B cell (primary cell): ENCODE results near the gene PLEKHS1. TPM values are rescaled to one million over a fixed set of nuclear protein-coding genes. Genes with fewer than 3 reads are reported as not detected.

Source experiments
- ATAC-seq: fragments of 200-7000 bp; cut with Tn5 transposase; one replicate; pipeline ENCODE4 v1.10.0; 2021; ENCODE audit warnings: low read depth, mild to moderate bottlenecking, moderate number of reproducible peaks, moderate library complexity
- CTCF ChIA-PET: fragments of 350-600 bp; sonication (Branson Sonifier 250); formaldehyde crosslinking; loops from one replicate; lab custom pipeline; 2021; ENCODE audit warnings: antibody characterized with exemption, inconsistent platforms; lab: Charles Lee
- POLR2A ChIA-PET: fragments of 350-600 bp; sonication (Branson Sonifier 250); formaldehyde crosslinking; loops from one replicate; lab custom pipeline; 2021; ENCODE audit warnings: antibody characterized with exemption; lab: Charles Lee
- DNase-seq: peaks from one replicate; pipeline ENCODE4 v3.0.0; 2013
- H2AFZ ChIP-seq: 2 replicates; pipeline ENCODE4 v1.6.1; 2012; ENCODE audit warnings: mild to moderate bottlenecking, low read depth, low read length; ENCODE audit not compliant: insufficient read depth, poor library complexity, severe bottlenecking
- H3K27ac ChIP-seq, 2 donors: 1 replicate in 1 of 2; 2 replicates in 1 of 2; pipeline ENCODE4 v1.5.1; 2012 to 2013; ENCODE audit warnings: low read length in 2 of 2, mild to moderate bottlenecking in 2 of 2, moderate library complexity in 1 of 2
- H3K27me3 ChIP-seq, 4 experiments: fragments of 200-600 bp in 1 of 4; sonication (generic) in 1 of 4; replicated peaks in 1 of 4; 1 replicate in 2 of 4; 2 replicates in 2 of 4; pipeline versions ENCODE4 v1.6.1 to v1.7.0; 2013 to 2016; ENCODE audit warnings: low read length in 3 of 4, mild to moderate bottlenecking in 2 of 4, mixed read lengths in 1 of 4, moderate library complexity in 1 of 4; ENCODE audit not compliant: insufficient read depth in 4 of 4, control insufficient read depth in 3 of 4; ENCODE audit errors: control extremely low read depth in 1 of 4
- H3K36me3 ChIP-seq, 2 experiments: replicated peaks in 1 of 2; 1 replicate in 1 of 2; 2 replicates in 1 of 2; pipeline versions ENCODE4 v1.6.1 to v1.7.1; 2013; ENCODE audit warnings: low read length in 1 of 2; ENCODE audit not compliant: insufficient read depth in 2 of 2, control insufficient read depth in 1 of 2; ENCODE audit errors: control extremely low read depth in 1 of 2, extremely low read depth in 1 of 2
- H3K4me1 ChIP-seq, 2 donors: fragments of 200-600 bp in 1 of 2; sonication (generic) in 1 of 2; 1 replicate in 1 of 2; 2 replicates in 1 of 2; pipeline versions ENCODE4 v1.5.1 to v1.6.1; 2013 to 2017; ENCODE audit warnings: low read length in 2 of 2; ENCODE audit not compliant: control insufficient read depth in 2 of 2, insufficient read depth in 2 of 2
- H3K4me2 ChIP-seq: replicated peaks from 2 replicates; pipeline ENCODE3; 2012; ENCODE audit warnings: mild to moderate bottlenecking, low read depth, low read length; ENCODE audit not compliant: poor library complexity, severe bottlenecking
- H3K4me3 ChIP-seq, 5 experiments: fragments of 200-600 bp in 1 of 5; sonication (generic) in 1 of 5; 1 replicate in 3 of 5; 2 replicates in 2 of 5; pipeline versions ENCODE4 v1.5.1 to v1.7.0; 2011 to 2016; ENCODE audit warnings: low read length in 4 of 5, mild to moderate bottlenecking in 4 of 5, low read depth in 2 of 5, control low read depth in 1 of 5, moderate library complexity in 1 of 5; ENCODE audit not compliant: insufficient read depth in 1 of 5; ENCODE audit errors: control extremely low read depth in 1 of 5, extremely low read depth in 1 of 5
- H3K79me2 ChIP-seq: fragments of 200-600 bp; sonication (generic); one replicate; pipeline ENCODE4 v1.6.0; 2016; ENCODE audit warnings: low read length; ENCODE audit not compliant: control insufficient read depth, insufficient read depth
- H3K9ac ChIP-seq: fragments of 200-600 bp; sonication (generic); 2 replicates; pipeline ENCODE4 v1.6.1; 2017; ENCODE audit warnings: mild to moderate bottlenecking, low read length, moderate library complexity
- H3K9me3 ChIP-seq, 3 donors: one replicate each; pipeline versions ENCODE4 v1.6.1 to v1.7.1; 2013; ENCODE audit warnings: low read length in 2 of 3; ENCODE audit not compliant: control insufficient read depth in 2 of 3, insufficient read depth in 1 of 3; ENCODE audit errors: control extremely low read depth in 1 of 3
- H4K20me1 ChIP-seq: 2 replicates; pipeline ENCODE4 v1.6.0; 2012; ENCODE audit warnings: mild to moderate bottlenecking, low read length; ENCODE audit not compliant: insufficient read depth, control insufficient read depth, poor library complexity, severe bottlenecking
- H3K27ac Mint-ChIP-seq: one replicate; pipeline ENCODE4 v1.8.0; 2021; ENCODE audit warnings: mixed read lengths
- H3K27me3 Mint-ChIP-seq: one replicate; pipeline ENCODE4 v1.8.0; 2021; ENCODE audit warnings: mixed read lengths
- H3K4me1 Mint-ChIP-seq: one replicate; pipeline ENCODE4 v1.8.0; 2021; ENCODE audit warnings: mixed read lengths
- H3K4me3 Mint-ChIP-seq: one replicate; pipeline ENCODE4 v1.8.0; 2021; ENCODE audit warnings: mixed read lengths
- H3K9me3 Mint-ChIP-seq: one replicate; pipeline ENCODE4 v1.8.0; 2022; ENCODE audit warnings: mixed read lengths; ENCODE audit not compliant: insufficient read depth
- CTCF ChIP-seq: fragments of 200-600 bp; IDR thresholded peaks from one replicate; pipeline ENCODE4 v1.8.0; 2022; ENCODE audit warnings: antibody characterized with exemption, mild to moderate bottlenecking
- EZH2 ChIP-seq: IDR thresholded peaks from 2 replicates; pipeline ENCODE4 v1.6.1; 2012; ENCODE audit warnings: borderline replicate concordance, low read depth, mild to moderate bottlenecking, moderate library complexity, low read length; ENCODE audit not compliant: insufficient read depth, poor library complexity, severe bottlenecking
- WGBS: methylation state at CpG from one replicate; pipeline ENCODE4 v1.1.5; 2013; ENCODE audit warnings: missing lambda C conversion rate; ENCODE audit not compliant: insufficient coverage; 5-methylcytosine and 5-hydroxymethylcytosine counted together
- intact Hi-C: fragments of 100-400 bp; cut with micrococcal nuclease; formaldehyde crosslinking; loops from one replicate; pipeline ENCODE4 v1.10.0; 2022
- polyA plus RNA-seq: library from polyadenylated mRNA; depleted of rRNA; stranded (reverse); fragments of >200 nt; gene quantifications from 2 replicates; pipeline ENCODE4 v1.2.3, GENCODE V29; 2012
- total RNA-seq, 2 donors: library from RNA; stranded (reverse); fragments of 120-200 nt in 1 of 2; gene quantifications; 1 replicate in 1 of 2; 2 replicates in 1 of 2; pipeline versions ENCODE4 v1.2.3 to v1.2.4, GENCODE V29; 2013 to 2022

PLEKHS1 gene
- total and polyA plus RNA-seq, 2 donors (not counting 1 experiment from before 2014, with no cell fraction given) = 0.09 TPM; not detected in 1

- Histone ChIP-seq H3K4me3 (no peak overlapping the region), H4K20me1 (peaks cover 44% of the 10 kb centered on the region), H3K27ac (no peak overlapping the region), H3K4me1 (peaks cover 0 to 6% of the 10 kb centered on the region in 2 donors), H3K9me3 (no peaks in the 10 kb centered on the region), H3K9ac (no peak overlapping the region), H3K27me3 (no peaks in the 10 kb centered on the region), H3K4me2 (no peak overlapping the region), H2AFZ (no peak overlapping the region), H3K79me2 (peaks cover 24% of the 10 kb centered on the region), H3K36me3 (peaks cover 0 to 6% of the 10 kb centered on the region in 2 experiments)
- intact Hi-C loops = no loop called here
- H3K4me3 Mint-ChIP-seq = no peak overlapping the region
- DNase-seq = no peak
- TF ChIP-seq EZH2 = no peak
- no peak for TF ChIP-seq CTCF
- ATAC-seq = no peak
- CTCF ChIA-PET = no interaction called here
- H3K27me3 Mint-ChIP-seq = no peaks in the 10 kb centered on the region
- WGBS = 100% methylated on average over 3 of the region's 8 CpGs
- H3K4me1 Mint-ChIP-seq = peaks cover 32% of the 10 kb centered on the region
- no peaks in the 10 kb centered on the region for H3K9me3 Mint-ChIP-seq
- H3K27ac Mint-ChIP-seq = no peak overlapping the region
- POLR2A ChIA-PET = no interaction called here
These were observed 38.5 kb upstream of the PLEKHS1 start for GRCh38 chr10:113712755-113713639.

GRCh38 chr10:113713640-113713982, 37.9 kb upstream of the PLEKHS1 start:
- Histone ChIP-seq H3K4me2 (no peak overlapping the region), H3K27me3 (no peaks in the 10 kb centered on the region), H2AFZ (no peak overlapping the region), H3K36me3 (peaks cover 0 to 6% of the 10 kb centered on the region in 2 experiments), H3K79me2 (peaks cover 19% of the 10 kb centered on the region), H3K9ac (no peak overlapping the region), H3K9me3 (no peaks in the 10 kb centered on the region), H3K4me1 (peaks cover 0 to 6% of the 10 kb centered on the region in 2 donors), H3K4me3 (no peak overlapping the region), H4K20me1 (peaks cover 39% of the 10 kb centered on the region), H3K27ac (no peak overlapping the region)
- intact Hi-C loops = no loop called here
- Mint-ChIP-seq H3K27me3 (no peaks in the 10 kb centered on the region), H3K4me3 (no peak overlapping the region), H3K9me3 (no peaks in the 10 kb centered on the region), H3K27ac (no peak overlapping the region), H3K4me1 (peaks cover 27% of the 10 kb centered on the region)
- WGBS = no CpG with 5 or more reads among the region's 2 CpGs
- DNase-seq (no peak), ATAC-seq (no peak)
- TF ChIP-seq EZH2 = no peak
- no peak for TF ChIP-seq CTCF
- ChIA-PET POLR2A (no interaction called here), CTCF (no interaction called here)
